HG02588 (cell line): ENCODE measurements around the gene RSPO4.

Source experiments
- ATAC-seq: cut with Tn5 transposase; IDR thresholded peaks from one replicate; pipeline ENCODE4 v1.9.1; 2021; ENCODE audit warnings: mild to moderate bottlenecking, moderate library complexity; ENCODE audit not compliant: unreplicated experiment

Gene RSPO4

GRCh38 chr20:971346-971745, 30.8 kb downstream of the RSPO4 start:
- no peak for ATAC-seq

- no peak for ATAC-seq
Observed at GRCh38 chr20:969868-970267, 32.2 kb downstream of the RSPO4 start.

GRCh38 chr20:967796-968742, 34.0 kb downstream of the RSPO4 start:
- no peak for ATAC-seq

GRCh38 chr20:965956-966355, 36.2 kb downstream of the RSPO4 start:
- no peak for ATAC-seq

- ATAC-seq: no peak
Observed at GRCh38 chr20:963795-964194, 38.3 kb downstream of the RSPO4 start.

GRCh38 chr20:962683-963082, 39.4 kb downstream of the RSPO4 start:
- no peak for ATAC-seq

GRCh38 chr20:962223-962622, 39.9 kb downstream of the RSPO4 start:
- ATAC-seq: no peak

- no peak for ATAC-seq
Observed at GRCh38 chr20:961768-962167, 40.3 kb downstream of the RSPO4 start.

GRCh38 chr20:959996-960615, 42.0 kb downstream of the RSPO4 start:
- ATAC-seq: no peak

- ATAC-seq: no peak
Observed at GRCh38 chr20:958936-959815, 42.9 kb downstream of the RSPO4 start.

- no peak for ATAC-seq
Observed at GRCh38 chr20:957544-957943, 44.6 kb downstream of the RSPO4 start.

GRCh38 chr20:956330-956951, 45.7 kb downstream of the RSPO4 start:
- ATAC-seq: no peak

GRCh38 chr20:955656-956055, 46.5 kb downstream of the RSPO4 start:
- ATAC-seq: no peak

GRCh38 chr20:955111-955510, 47.0 kb downstream of the RSPO4 start:
- no peak for ATAC-seq

GRCh38 chr20:953742-954141, 48.4 kb downstream of the RSPO4 start:
- no peak for ATAC-seq

GRCh38 chr20:952196-952795, 49.8 kb downstream of the RSPO4 start:
- ATAC-seq: no peak

- ATAC-seq: no peak
Observed at GRCh38 chr20:951384-952169, 50.5 kb downstream of the RSPO4 start.

- no peak for ATAC-seq
Observed at GRCh38 chr20:949717-950116, 52.4 kb downstream of the RSPO4 start.

- no peak for ATAC-seq
Observed at GRCh38 chr20:946826-947225, 55.3 kb downstream of the RSPO4 start.

GRCh38 chr20:945841-946240, 56.3 kb downstream of the RSPO4 start:
- ATAC-seq: no peak
